A172 (cell line): Measurements from ENCODE around the gene ELAVL2. TPM values are rescaled to one million over a fixed set of nuclear protein-coding genes. Genes with fewer than 3 reads are reported as not detected.
A peak's percentile ranks its signal among the peaks of the same experiment; 100 is the strongest.

Experiments
- DNase-seq: peaks from one replicate; pipeline ENCODE4 v3.0.0-alpha.2; 2015; ENCODE audit warnings: low spot score
- total RNA-seq: library from RNA; depleted of rRNA; stranded (reverse); fragments of >200 nt; shearing (Covaris generic); gene quantifications from 2 replicates; pipeline ENCODE4 v1.2.3, GENCODE V29; 2014; rRNA removed

The ELAVL2 gene
- total RNA-seq: 7.7 and 27.5 TPM in 2 replicates

- DNase-seq: peak; percentile 96
These were observed at the start of gene ELAVL2 for GRCh38 chr9:23826120-23826629. TSS of gene ELAVL2 (minus strand) at chr9:23826240. CDS start at chr9:23762234, 64,006 bp downstream.

DNA sequence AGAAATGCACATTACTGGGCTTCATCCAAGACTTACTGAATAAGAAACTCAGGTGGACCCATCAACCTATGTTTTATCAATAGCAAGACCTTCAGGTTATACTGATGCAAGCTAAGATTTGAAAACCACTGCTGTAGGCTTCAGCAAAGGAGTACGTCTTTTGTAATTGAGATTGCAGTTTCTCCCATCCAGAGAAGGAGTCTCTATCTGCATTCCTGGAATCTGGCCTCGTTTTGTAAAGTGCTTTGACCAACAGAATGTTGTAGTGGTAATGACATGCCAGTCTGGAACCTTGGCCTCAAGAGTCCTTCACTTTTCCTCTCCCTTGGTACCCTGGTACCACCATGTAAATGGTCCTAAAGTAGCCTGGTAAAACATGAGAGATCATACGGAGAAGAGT lies 32.2 kb upstream of the ELAVL2 start:
- no peak for DNase-seq

GRCh38 chr9:23855873-23856604 lies 30.0 kb upstream of the ELAVL2 start:
- no peak for DNase-seq

GRCh38 chr9:23850690-23851629 lies 24.9 kb upstream of the ELAVL2 start:
- peak; percentile 45 for DNase-seq

- DNase-seq: peak; percentile 36
These were observed 24.2 kb upstream of the ELAVL2 start for GRCh38 chr9:23850242-23850689.

- peak; percentile 10 for DNase-seq
These were observed 23.5 kb upstream of the ELAVL2 start for GRCh38 chr9:23849379-23850035.

DNA sequence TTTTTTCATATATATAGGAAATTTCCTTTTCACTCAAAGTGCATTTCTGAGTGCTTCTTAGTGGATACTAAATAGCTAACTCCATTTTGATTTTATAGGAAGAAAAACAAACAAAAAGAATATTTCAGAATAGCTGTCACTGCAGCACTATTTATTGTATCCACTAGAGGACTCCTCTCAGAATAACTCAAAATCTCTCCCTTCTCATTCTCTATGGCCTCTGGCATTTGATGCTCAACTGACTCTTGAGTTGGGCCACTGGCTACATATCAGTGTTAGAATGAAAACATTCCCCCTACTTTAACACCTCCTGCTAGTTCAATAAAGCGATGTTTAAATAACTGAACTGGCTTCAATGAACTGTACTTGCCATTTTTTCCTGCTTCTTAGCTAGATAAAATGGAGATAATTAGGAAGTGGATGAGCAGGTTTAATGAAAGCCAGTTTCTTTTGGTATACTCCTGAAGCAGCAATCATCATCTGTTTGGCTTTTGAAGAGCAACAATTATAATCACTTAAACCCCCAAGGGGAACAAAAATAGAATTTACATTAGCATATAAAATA lies 16.6 kb upstream of the ELAVL2 start:
- no peak for DNase-seq

GRCh38 chr9:23841304-23841703 lies 15.3 kb upstream of the ELAVL2 start:
- DNase-seq: peak; percentile 11

DNA sequence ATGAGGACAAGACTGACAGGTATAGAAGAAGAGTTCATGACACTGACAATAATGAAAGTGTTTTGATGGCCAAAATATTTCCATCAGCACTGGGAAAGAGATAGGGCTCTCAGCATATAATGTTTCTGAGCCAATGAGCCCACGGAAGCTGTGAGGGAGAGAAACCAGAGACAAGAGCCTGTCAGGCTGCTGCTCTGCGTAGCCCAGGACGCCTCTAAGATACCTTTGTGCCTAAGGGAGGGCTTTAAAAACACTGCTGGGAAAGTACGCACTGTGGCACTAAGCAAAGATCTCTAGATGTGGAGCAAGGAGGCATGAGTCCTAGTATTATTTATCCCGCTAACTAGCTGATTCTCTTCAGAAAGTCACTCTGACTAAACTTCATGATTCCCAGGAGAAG lies 11.0 kb upstream of the ELAVL2 start:
- DNase-seq: no peak

GRCh38 chr9:23830929-23831730 lies 5.1 kb upstream of the ELAVL2 start:
- no peak for DNase-seq

DNA sequence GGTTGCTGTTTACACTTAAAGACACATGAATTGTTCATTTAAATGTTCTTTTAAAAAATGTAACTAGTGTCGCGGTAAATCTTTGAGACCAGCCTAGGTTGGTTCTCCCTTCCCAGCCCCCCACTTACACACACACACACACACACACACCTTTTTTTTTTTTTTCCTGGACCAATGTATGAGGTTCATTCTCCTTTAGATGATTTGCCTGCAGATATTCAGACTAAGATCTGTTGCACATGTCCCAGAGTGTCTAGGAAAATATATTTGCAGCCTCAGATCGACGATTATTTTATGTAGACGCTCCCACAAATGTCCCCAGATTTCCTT lies 4.4 kb upstream of the ELAVL2 start:
- no peak for DNase-seq

DNA sequence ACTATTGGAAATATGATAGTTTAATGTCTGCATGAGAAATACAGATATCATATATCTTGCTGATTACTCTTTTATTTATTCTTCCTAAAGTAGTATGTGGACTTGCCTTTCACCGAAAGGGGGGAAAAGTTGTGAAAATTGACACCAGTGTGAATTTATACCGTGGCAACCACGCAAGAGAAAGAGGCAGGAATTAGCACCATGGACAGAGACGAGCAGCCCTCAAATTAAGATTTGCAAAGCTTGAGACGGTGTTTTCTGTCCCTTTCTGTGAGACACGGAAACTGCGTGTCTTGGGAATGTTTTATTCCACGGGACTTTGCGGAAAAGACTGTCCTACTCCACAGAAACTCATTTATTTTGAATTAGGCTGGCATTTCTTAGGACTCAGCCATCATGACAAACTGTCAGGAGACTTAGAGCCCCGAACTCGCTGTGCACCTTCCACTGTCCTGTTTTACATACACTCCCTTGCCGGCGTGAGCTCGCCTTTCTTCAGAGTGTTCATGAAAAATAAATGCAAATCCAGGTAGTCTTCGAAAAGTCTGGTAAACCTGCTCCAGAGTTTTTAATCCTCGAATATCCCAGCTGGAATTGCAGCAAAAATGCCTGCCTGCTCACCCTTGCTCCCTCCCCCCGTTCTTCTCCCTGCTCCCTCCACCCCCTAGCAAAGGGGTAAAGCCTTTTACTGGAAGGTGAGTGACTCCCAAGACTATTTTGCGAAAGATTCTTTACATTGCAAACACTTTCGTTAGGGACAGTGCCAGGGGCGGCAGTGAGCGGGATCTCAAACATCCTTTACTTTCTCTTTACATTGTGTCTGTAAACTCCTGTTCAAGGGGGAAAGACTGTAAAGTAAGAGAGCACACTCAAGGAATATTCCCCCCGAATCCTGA lies 3.8 kb upstream of the ELAVL2 start:
- peak; percentile 40 for DNase-seq

DNA sequence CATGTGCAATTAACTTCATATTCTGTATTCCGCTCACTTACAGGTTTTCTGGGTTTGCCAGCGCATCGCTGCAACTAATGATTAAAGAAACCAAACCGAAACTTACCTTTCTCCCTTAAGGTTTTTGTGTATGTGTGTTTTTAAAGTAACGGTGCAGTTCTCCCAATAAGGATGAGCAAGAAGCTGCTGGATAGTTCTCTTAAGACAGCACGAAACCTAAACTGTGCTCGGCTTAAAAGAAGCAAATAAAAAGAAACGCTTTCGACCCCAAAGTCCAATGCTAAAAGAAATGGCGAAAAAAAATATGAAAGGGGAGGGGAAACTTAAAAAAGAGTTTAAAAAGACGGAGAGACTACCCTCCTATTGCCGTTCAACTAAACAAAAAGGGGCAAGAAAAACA lies 340 bp downstream of the ELAVL2 start:
- peak; percentile 8 for DNase-seq

GRCh38 chr9:23824830-23825591 lies 1.0 kb downstream of the ELAVL2 start:
- DNase-seq: peak; percentile 45

DNA sequence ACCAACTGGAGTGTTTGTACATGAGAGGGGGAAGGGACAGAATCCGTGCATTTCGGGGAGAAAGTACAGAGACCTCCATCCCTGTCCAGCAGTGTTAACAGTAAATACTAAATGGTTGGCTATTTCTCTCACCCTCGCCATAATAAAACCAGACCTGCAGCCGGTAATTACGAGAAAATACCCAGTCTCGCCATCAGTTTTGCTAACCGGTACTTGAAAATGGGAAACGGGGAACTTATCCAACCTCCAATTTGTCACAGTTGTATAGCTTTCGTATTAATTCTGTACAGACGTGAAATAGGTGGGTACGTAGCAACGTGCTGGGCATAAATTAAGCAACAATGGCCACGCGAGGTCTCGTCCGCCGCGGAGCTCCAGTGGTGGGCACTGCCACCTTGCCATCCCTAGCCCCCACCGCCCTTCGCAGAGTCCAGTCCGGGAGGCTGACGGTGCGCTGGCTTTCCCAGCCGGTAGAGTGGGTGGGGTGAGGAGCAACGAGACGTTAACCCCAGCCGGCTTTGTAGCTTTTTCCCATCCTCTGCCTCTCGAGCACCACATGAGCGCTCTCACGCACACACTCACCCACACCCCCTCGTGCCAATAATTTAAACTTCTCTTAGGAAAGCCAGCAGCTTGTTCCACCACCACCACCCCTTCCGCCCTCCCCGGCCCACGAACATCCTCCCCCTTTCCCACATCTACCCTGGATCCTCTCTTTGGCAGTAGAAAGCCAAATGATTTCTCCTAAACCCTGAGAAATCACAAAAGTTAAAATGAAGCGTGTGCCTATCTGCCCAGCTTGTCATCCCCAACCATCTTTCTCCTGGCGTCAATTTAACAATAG lies 1.8 kb downstream of the ELAVL2 start:
- no peak for DNase-seq

GRCh38 chr9:23823269-23823668 lies 2.8 kb downstream of the ELAVL2 start:
- no peak for DNase-seq

DNA sequence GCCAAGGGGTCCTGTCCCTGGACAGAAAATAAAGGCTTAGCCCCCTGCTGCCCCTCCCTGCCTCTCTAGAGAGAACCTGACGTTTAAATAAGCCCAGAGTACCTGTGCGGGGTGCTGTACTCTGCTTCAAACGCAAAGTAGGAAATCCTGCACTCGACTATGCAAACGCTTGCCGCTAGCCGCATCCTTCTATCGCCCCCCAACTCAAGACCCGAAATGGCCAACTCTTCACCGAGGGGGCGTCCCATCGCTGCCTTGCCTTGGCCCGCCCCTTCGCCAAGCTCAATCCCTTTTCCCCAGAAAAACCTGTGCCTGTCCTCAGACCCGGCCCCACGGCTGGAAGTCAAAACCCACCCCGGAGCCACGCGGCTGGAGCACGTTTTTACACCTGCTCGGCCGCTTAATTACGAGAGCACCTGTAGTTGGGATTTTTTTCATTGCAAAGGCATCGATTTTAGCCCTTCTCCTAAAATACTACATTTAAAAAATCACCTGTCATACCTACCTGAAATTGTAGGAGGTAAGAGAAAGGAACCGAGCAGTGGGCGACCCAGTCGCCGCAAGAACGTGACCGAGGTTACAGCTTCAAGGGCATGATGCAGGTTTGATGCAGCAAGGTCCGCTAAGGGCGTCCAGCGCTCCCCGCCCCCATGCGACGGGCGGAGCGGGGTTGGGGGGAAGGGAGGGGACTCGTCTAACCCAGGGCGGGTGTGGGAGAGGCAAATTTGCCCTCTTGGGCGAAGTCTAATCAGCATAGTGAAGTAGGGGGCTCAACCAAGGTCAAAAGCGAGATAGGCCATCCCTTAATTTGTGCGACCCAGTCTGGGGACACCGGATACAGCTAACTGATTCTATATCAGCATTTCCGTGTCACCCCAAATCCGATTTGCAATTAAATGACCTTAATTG lies 3.5 kb downstream of the ELAVL2 start:
- no peak for DNase-seq
